NCI-H1092 (cell line): ENCODE data around the gene DCC.
A peak's percentile ranks its signal among the peaks of the same experiment; 100 is the strongest.
"Not testable (repeated sequence)": the region's sequence is repeated elsewhere in the genome, so short reads cannot be mapped to it uniquely, and the experiment has no call there.

ENCODE experiments used
- DNase-seq: peaks from one replicate; lab custom pipeline; 2025; lab: John Stamatoyannopoulos, UW

The DCC gene

GRCh38 chr18:53503914-53504441, 1164.0 kb downstream of the DCC start:
- no peak for DNase-seq

- DNase-seq: no peak
These were observed 1168.5 kb downstream of the DCC start for GRCh38 chr18:53508529-53508928.

- no peak for DNase-seq
These were observed 1169.9 kb downstream of the DCC start for GRCh38 chr18:53509886-53510285.

- not testable (repeated sequence) for DNase-seq
These were observed 1171.7 kb downstream of the DCC start for GRCh38 chr18:53511725-53512124.

GRCh38 chr18:53521068-53521467, 1181.1 kb downstream of the DCC start:
- no peak for DNase-seq

GRCh38 chr18:53526101-53526870, 1186.3 kb downstream of the DCC start:
- DNase-seq: no peak

GRCh38 chr18:53527365-53527764, 1187.4 kb downstream of the DCC start:
- DNase-seq: no peak

GRCh38 chr18:53531187-53531586, 1191.2 kb downstream of the DCC start:
- no peak for DNase-seq

GRCh38 chr18:53531896-53532295, 1191.9 kb downstream of the DCC start:
- DNase-seq: no peak

- no peak for DNase-seq
These were observed 1194.2 kb downstream of the DCC start for GRCh38 chr18:53534203-53534602.

- no peak for DNase-seq
These were observed 1194.7 kb downstream of the DCC start for GRCh38 chr18:53534695-53535094.

GRCh38 chr18:53536908-53537307, 1196.9 kb downstream of the DCC start:
- DNase-seq: no peak

- no peak for DNase-seq
These were observed 1201.9 kb downstream of the DCC start for GRCh38 chr18:53541924-53542323.

- DNase-seq: no peak
These were observed 1203.7 kb downstream of the DCC start for GRCh38 chr18:53543711-53544110.

GRCh38 chr18:53544917-53545316, 1204.9 kb downstream of the DCC start:
- no peak for DNase-seq

GRCh38 chr18:53551868-53552426, 1212.0 kb downstream of the DCC start:
- no peak for DNase-seq

- DNase-seq: no peak
These were observed 1213.0 kb downstream of the DCC start for GRCh38 chr18:53553030-53553429.

GRCh38 chr18:53556450-53556849, 1216.5 kb downstream of the DCC start:
- no peak for DNase-seq

- no peak for DNase-seq
These were observed 1220.5 kb downstream of the DCC start for GRCh38 chr18:53560546-53560945.

- no peak for DNase-seq
These were observed 1226.6 kb downstream of the DCC start for GRCh38 chr18:53566626-53567025.

GRCh38 chr18:53567929-53568574, 1228.1 kb downstream of the DCC start:
- peak; percentile 43 for DNase-seq
